Lung (tissue), 12 donors: Measurements from ENCODE around the gene DUSP10. TPM values are rescaled to one million over a fixed set of nuclear protein-coding genes. Genes with fewer than 3 reads are reported as not detected.
A peak's percentile ranks its signal among the peaks of the same experiment; 100 is the strongest.

ENCODE experiments used
- ATAC-seq: fragments of 200-7000 bp; cut with Tn5 transposase; one replicate; pipeline ENCODE4 v1.9.1; 2020; ENCODE audit warnings: moderate number of reproducible peaks; ENCODE audit not compliant: insufficient read depth, low FRiP score
- DNase-seq, 3 donors: peaks; one replicate each; pipeline ENCODE4 v3.0.0-alpha.2; 2013 to 2017
- H3K27ac ChIP-seq, 2 donors: one replicate each; pipeline ENCODE4 v1.5.1; 2013; ENCODE audit warnings: mild to moderate bottlenecking in 2 of 2, moderate library complexity in 2 of 2, control low read depth in 1 of 2, inconsistent platforms in 1 of 2, low read depth in 1 of 2, low read length in 1 of 2
- H3K27me3 ChIP-seq, 3 donors: one replicate each; pipeline ENCODE4 v1.5.1; 2013; ENCODE audit warnings: low read length in 2 of 3; ENCODE audit not compliant: control insufficient read depth in 3 of 3, insufficient read depth in 3 of 3
- H3K36me3 ChIP-seq, 4 donors: one replicate each; pipeline ENCODE4 v1.5.1; 2013; ENCODE audit warnings: low read length in 4 of 4, mild to moderate bottlenecking in 1 of 4, moderate library complexity in 1 of 4; ENCODE audit not compliant: control insufficient read depth in 4 of 4, insufficient read depth in 4 of 4
- H3K4me1 ChIP-seq, 5 donors: one replicate each; pipeline ENCODE4 v1.5.1; 2013; ENCODE audit warnings: low read length in 5 of 5, mild to moderate bottlenecking in 2 of 5, moderate library complexity in 1 of 5; ENCODE audit not compliant: control insufficient read depth in 5 of 5, insufficient read depth in 5 of 5
- H3K4me3 ChIP-seq: one replicate; pipeline ENCODE4 v1.5.1; 2013; ENCODE audit warnings: mild to moderate bottlenecking, control low read depth, moderate library complexity
- H3K9ac ChIP-seq, 2 donors: one replicate each; pipeline ENCODE4 v1.5.1; 2013; ENCODE audit warnings: low read length in 2 of 2, control low read depth in 1 of 2; ENCODE audit not compliant: insufficient read depth in 1 of 2
- H3K9me3 ChIP-seq, 4 donors: one replicate each; pipeline ENCODE4 v1.5.1; 2013; ENCODE audit warnings: low read length in 3 of 4, mild to moderate bottlenecking in 1 of 4, moderate library complexity in 1 of 4; ENCODE audit not compliant: control insufficient read depth in 4 of 4, insufficient read depth in 3 of 4
- CTCF ChIP-seq: IDR thresholded peaks from 2 replicates; pipeline ENCODE4 v1.5.1; 2012; ENCODE audit warnings: mild to moderate bottlenecking; ENCODE audit errors: control extremely low read depth, extremely low read depth
- WGBS, 2 donors: extraction: QIAGEN DNeasy Blood & Tissue Kit; methylation state at CpG; one replicate each; pipeline ENCODE4 v1.1.7; 2013; 5-methylcytosine and 5-hydroxymethylcytosine counted together
- polyA plus RNA-seq, 2 donors: library from polyadenylated mRNA; stranded (reverse); fragments of 200-250 nt; gene quantifications; one replicate each; pipeline ENCODE4 v1.2.1, GENCODE V29; 2013
- total RNA-seq, 2 donors: library from RNA; depleted of rRNA in 1 of 2; stranded (reverse); fragments of >200 nt in 1 of 2; gene quantifications; one replicate each; pipeline ENCODE4 v1.2.1, GENCODE V29; 2014 to 2021
- donor health status: control.
- donor health status: control.
- donor health status: Bipolar disorder and iron deficiency.
- donor health status: healthy.
- donor health status: DM: yes; HTN: yes; CAD: no.

Gene DUSP10
- total and polyA plus RNA-seq, 4 donors: 5.3 to 17.2 (median 11.5) TPM

DNA sequence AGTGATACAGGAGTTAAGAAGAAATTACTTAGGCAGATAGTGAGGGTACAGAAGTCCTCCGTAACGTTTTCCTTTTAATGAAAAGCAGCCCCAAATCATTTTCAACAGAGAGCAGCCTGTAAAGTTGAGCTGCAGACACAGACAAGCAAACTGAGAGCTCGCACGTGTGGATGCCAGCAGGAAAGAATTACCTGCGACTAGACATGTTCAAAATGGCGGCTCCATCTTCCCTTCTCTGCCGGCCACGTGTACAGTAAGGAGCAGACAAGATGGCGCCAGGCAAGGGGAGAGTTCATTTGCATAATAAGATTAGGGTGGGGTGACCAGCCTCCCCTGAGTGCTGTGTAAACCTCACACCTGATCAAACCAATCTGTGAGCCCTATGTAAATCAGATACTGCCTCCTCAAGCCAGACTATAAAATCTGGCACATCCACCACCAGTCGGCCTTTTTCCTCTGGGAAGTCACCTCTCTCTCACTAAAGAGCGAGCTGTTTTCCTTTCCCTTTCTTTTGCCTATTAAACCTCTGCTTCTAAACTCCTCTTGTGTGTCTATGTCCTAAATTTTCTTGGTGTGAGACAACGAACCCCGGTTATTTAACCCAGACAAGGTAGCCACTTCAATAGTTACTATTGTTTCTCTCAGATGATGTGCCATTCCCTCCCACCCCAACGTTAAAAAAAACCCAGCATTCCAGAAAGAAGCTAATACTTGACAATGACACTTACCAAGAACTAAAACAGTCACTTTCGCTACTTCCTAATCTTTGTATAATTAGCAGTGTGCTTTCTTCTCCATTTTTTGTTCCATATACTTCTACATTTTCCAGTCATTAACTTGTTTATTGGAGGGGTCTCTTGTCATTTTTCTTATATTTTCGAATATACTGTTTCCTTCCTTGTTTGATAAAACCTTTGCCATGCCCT, 27.4 kb downstream of the DUSP10 start:
- Histone ChIP-seq H3K27ac (no peak overlapping the region), H3K4me3 (no peak overlapping the region), H3K27me3 (no peaks in the 10 kb centered on the region), H3K9me3 (no peaks in the 10 kb centered on the region), H3K36me3 (peaks cover 0 to 3% (median 0%) of the 10 kb centered on the region in 4 donors), H3K9ac (no peak overlapping the region), H3K4me1 (peaks cover 3 to 66% (median 14%) of the 10 kb centered on the region in 5 donors)
- DNase-seq (no peak), ATAC-seq (no peak)
- 87 to 88% methylated on average over 16 of the region's 16 CpGs for WGBS, 2 donors
- no peak for TF ChIP-seq CTCF

DNA sequence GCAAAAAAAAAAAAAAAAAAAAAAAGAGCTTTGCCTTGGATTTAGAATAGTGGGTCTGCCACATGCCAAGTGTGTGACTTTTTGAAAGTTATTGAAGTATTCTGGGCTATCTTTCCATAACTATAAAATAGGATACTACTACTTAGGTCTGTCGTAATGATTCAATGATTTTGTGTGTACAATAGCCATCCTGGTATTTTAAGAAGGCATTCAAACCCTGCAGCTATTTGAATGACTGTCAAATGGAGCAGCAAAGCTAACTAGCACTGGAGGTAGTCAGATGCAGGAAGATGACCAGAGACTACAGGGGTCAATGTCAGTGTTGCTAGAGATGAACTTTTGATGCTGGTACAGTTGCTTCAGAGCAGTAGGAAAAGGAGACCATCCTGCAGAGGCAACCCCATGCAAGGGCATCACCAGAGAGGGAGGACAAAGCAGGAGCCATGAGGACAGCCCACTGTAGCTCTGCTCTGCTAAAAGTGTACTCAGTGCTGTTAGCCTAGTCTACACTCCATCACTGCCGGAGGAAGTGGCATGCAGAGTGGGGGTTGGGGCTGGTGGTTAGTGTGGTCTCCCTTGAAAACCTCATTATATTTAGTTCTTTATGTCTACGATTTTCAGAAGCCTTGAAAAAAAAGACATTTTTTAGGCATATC, 29.0 kb downstream of the DUSP10 start:
- WGBS, 2 donors: 46 to 70% methylated on average over 3 of the region's 3 CpGs
- H3K4me3 ChIP-seq: no peak overlapping the region
- H3K9ac ChIP-seq: no peak overlapping the region
- H3K27me3 ChIP-seq: no peaks in the 10 kb centered on the region
- H3K4me1 ChIP-seq: peaks cover 2 to 57% (median 9%) of the 10 kb centered on the region in 5 donors
- peaks cover 0 to 3% (median 0%) of the 10 kb centered on the region in 4 donors for H3K36me3 ChIP-seq
- no peak overlapping the region for H3K27ac ChIP-seq
- DNase-seq: no peak
- ATAC-seq: no peak
- no peaks in the 10 kb centered on the region for H3K9me3 ChIP-seq
- TF ChIP-seq CTCF: no peak

DNA sequence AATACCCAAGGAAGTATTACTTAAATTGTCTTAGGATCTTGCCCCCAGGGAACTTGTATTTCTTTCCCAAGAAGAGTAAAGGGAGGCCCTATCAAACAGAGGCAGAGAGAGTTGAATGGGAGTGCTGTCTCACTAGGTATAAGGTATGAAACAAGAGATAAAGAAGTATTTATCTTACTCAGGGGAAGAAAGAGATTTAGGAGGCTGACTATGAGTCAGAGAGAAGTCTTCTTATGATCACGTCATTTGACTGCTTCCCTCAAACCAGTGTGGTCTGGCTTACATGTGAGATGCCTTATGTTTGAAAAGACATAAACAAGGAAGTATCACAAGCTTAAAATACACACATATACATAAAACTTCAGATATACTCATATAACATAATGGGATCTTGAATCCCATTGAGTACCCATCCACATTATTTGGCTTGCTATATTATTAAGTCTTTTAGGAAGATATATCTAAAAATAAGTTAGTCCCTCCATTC, 29.6 kb downstream of the DUSP10 start:
- WGBS, 2 donors: 45 to 60% methylated on average over 1 of the region's 1 CpG
- H3K9ac ChIP-seq: no peak overlapping the region
- no peak overlapping the region for H3K27ac ChIP-seq
- TF ChIP-seq CTCF: no peak
- peak; percentile 54 for ATAC-seq
- peaks cover 0 to 3% (median 0%) of the 10 kb centered on the region in 4 donors for H3K36me3 ChIP-seq
- no peak overlapping the region for H3K4me3 ChIP-seq
- DNase-seq: peak in 2 of 3 donors; percentile 27 to 62
- H3K4me1 ChIP-seq: peaks cover 2 to 56% (median 9%) of the 10 kb centered on the region in 5 donors
- no peaks in the 10 kb centered on the region for H3K9me3 ChIP-seq
- no peaks in the 10 kb centered on the region for H3K27me3 ChIP-seq
